Gastrocnemius medialis (tissue), 4 donors: ENCODE results near the gene B4GALT6. TPM values are rescaled to one million over a fixed set of nuclear protein-coding genes. Genes with fewer than 3 reads are reported as not detected.

Source experiments
- ATAC-seq, 2 donors: fragments of 150-250 bp; one replicate each; pipeline ENCODE4 v1.9.1; 2016
- DNase-seq, 2 donors: peaks; one replicate each; pipeline ENCODE4 v3.0.0-alpha.2; 2019
- H3K27ac ChIP-seq, 4 donors: fragments of 200-600 bp; sonication (generic); 1 replicate in 1 of 4; 2 replicates in 3 of 4; pipeline ENCODE4 v1.5.1; 2016 to 2018; ENCODE audit warnings: mild to moderate bottlenecking in 2 of 4, moderate library complexity in 1 of 4
- H3K27me3 ChIP-seq, 3 donors: fragments of 200-600 bp; sonication (generic) in 2 of 3; 1 replicate in 1 of 3; 2 replicates in 2 of 3; pipeline versions ENCODE4 v1.5.1 to v1.6.0; 2016 to 2019; ENCODE audit warnings: mild to moderate bottlenecking in 1 of 3, moderate library complexity in 1 of 3
- H3K36me3 ChIP-seq, 2 donors: fragments of 200-600 bp; sonication (generic) in 1 of 2; one replicate each; pipeline ENCODE4 v1.5.1; 2017 to 2018
- H3K4me1 ChIP-seq, 2 donors: fragments of 200-600 bp; sonication (generic) in 1 of 2; one replicate each; pipeline ENCODE4 v1.5.1; 2016 to 2017; ENCODE audit warnings: mild to moderate bottlenecking in 2 of 2
- H3K4me3 ChIP-seq, 4 donors: fragments of 200-600 bp; sonication (generic) in 3 of 4; 1 replicate in 1 of 4; 2 replicates in 3 of 4; pipeline ENCODE4 v1.5.1; 2016 to 2019; ENCODE audit warnings: mild to moderate bottlenecking in 2 of 4
- H3K9me3 ChIP-seq, 3 donors: fragments of 200-600 bp; sonication (generic) in 2 of 3; 1 replicate in 1 of 3; 2 replicates in 2 of 3; pipeline ENCODE4 v1.5.1; 2016 to 2019
- CTCF ChIP-seq, 5 experiments: fragments of 450-650 bp in 3 of 5; fragments of 200-600 bp in 2 of 5; sonication (generic) in 2 of 5; IDR thresholded peaks in 4 of 5; conservative IDR thresholded peaks in 1 of 5; 1 replicate in 4 of 5; 2 replicates in 1 of 5; pipeline ENCODE4 v1.5.1; 2016 to 2019; ENCODE audit warnings: antibody characterized with exemption in 5 of 5, mild to moderate bottlenecking in 3 of 5, moderate library complexity in 3 of 5
- POLR2A ChIP-seq, 2 donors: fragments of 450-650 bp; IDR thresholded peaks; one replicate each; pipeline ENCODE4 v1.6.1; 2017; ENCODE audit warnings: antibody characterized with exemption in 2 of 2, mild to moderate bottlenecking in 2 of 2, moderate library complexity in 2 of 2
- in situ Hi-C, 4 donors: fragments of 200-750 bp; cut with MboI; loops; one replicate each; pipeline versions ENCODE4 v1.15.0 to v1.8.0; 2017; ENCODE audit warnings: low sequenced_read_pairs in 4 of 4
- intact Hi-C: fragments of 100-400 bp; cut with DNase I; formaldehyde crosslinking; loops from one replicate; pipeline ENCODE4 v1.15.1; 2023; ENCODE audit warnings: low total_unique reads
- total RNA-seq, 4 donors: library from RNA; depleted of rRNA; stranded (reverse); fragments of >200 nt; gene quantifications; one replicate each; pipeline versions ENCODE4 v1.1.0 to v1.2.3, GENCODE V29; 2016

B4GALT6 gene
- total RNA-seq, 4 donors from 2014 or later: 0.85 to 2.9 (median 1.9) TPM

- no peak overlapping the region for H3K4me3 ChIP-seq
- H3K36me3 ChIP-seq: no peaks in the 10 kb centered on the region
- DNase-seq: no peak
- ATAC-seq: no peak
- in situ Hi-C loops: no loop called here
- TF ChIP-seq CTCF (IDR thresholded peaks at IDR 0.05 in 4 of 5, conservative IDR thresholded peaks at IDR 0.05 in 1 of 5) (no peak), POLR2A (IDR thresholded peaks at IDR 0.05) (no peak)
- intact Hi-C loops: no loop called here
- no peaks in the 10 kb centered on the region for H3K9me3 ChIP-seq
- no peak overlapping the region for H3K27ac ChIP-seq
- no peaks in the 10 kb centered on the region for H3K27me3 ChIP-seq
- no peaks in the 10 kb centered on the region for H3K4me1 ChIP-seq
These were observed 105.0 kb downstream of the B4GALT6 start for GRCh38 chr18:31579375-31579774.

- ATAC-seq: no peak
- in situ Hi-C loops: no loop called here
- intact Hi-C loops: no loop called here
These were observed 106.3 kb downstream of the B4GALT6 start for GRCh38 chr18:31578126-31578525.

DNA sequence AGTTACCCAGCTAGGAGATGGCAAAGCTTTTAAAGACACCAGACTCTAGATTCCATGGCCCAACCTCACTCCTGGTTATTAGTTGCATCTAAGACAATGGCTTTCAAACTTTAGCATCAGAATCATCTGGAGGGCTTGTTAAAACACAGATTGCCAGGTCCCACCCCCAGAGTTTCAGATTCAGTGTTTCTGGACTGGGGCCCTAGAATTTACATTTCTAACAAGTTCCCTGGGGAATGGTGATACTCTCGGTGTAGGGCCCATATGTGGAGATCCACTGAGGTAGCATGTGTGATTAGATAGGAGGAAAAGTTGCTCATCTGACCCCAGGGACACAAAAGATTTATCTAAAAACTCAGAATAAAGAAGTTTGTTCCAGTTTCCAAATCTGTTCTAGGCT, 107.2 kb downstream of the B4GALT6 start:
- TF ChIP-seq CTCF (IDR thresholded peaks at IDR 0.05 in 4 of 5, conservative IDR thresholded peaks at IDR 0.05 in 1 of 5) (no peak), POLR2A (IDR thresholded peaks at IDR 0.05) (no peak)
- Histone ChIP-seq H3K27me3 (no peaks in the 10 kb centered on the region), H3K9me3 (no peaks in the 10 kb centered on the region), H3K36me3 (no peaks in the 10 kb centered on the region), H3K4me3 (no peak overlapping the region), H3K27ac (no peak overlapping the region), H3K4me1 (no peaks in the 10 kb centered on the region)
- in situ Hi-C loops (no loop called here), intact Hi-C loops (no loop called here)
- DNase-seq: no peak
- ATAC-seq: no peak

More at GRCh38 chr18:31578126-31578525, 106.3 kb downstream of the B4GALT6 start:
- Histone ChIP-seq H3K36me3 (no peaks in the 10 kb centered on the region), H3K4me1 (no peaks in the 10 kb centered on the region), H3K4me3 (no peak overlapping the region), H3K9me3 (no peaks in the 10 kb centered on the region), H3K27ac (no peak overlapping the region), H3K27me3 (no peaks in the 10 kb centered on the region)
- DNase-seq: no peak
- TF ChIP-seq POLR2A (IDR thresholded peaks at IDR 0.05): no peak
- TF ChIP-seq CTCF (IDR thresholded peaks at IDR 0.05 in 4 of 5, conservative IDR thresholded peaks at IDR 0.05 in 1 of 5): no peak

DNA sequence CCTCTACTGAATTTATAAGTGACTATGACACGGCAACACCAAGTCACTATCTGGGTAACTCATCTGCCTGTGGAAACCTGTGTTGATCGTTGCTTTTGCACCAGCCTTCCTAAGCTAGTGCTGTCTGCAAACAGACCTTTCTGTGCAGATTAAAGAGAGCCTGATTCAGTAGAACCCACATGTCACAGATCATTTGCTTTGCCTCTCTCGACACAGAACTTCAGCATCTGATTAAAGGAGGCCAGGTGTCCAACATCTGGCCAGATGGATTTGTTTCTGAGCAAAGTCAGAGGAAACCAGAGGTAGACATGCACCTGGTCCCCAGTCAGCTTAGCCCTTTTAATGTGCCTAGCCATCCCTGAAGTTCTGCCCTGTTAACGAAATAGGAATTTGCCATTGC, 107.7 kb downstream of the B4GALT6 start:
- Histone ChIP-seq H3K36me3 (no peaks in the 10 kb centered on the region), H3K27me3 (no peaks in the 10 kb centered on the region), H3K27ac (no peak overlapping the region), H3K4me3 (no peak overlapping the region), H3K4me1 (no peaks in the 10 kb centered on the region), H3K9me3 (no peaks in the 10 kb centered on the region)
- TF ChIP-seq CTCF (IDR thresholded peaks at IDR 0.05 in 4 of 5, conservative IDR thresholded peaks at IDR 0.05 in 1 of 5) (no peak), POLR2A (IDR thresholded peaks at IDR 0.05) (no peak)
- intact Hi-C loops (no loop called here), in situ Hi-C loops (no loop called here)
- no peak for ATAC-seq
- DNase-seq: no peak

GRCh38 chr18:31575515-31576257, 108.7 kb downstream of the B4GALT6 start:
- Histone ChIP-seq H3K36me3 (no peaks in the 10 kb centered on the region), H3K9me3 (no peaks in the 10 kb centered on the region), H3K4me3 (no peak overlapping the region), H3K4me1 (no peaks in the 10 kb centered on the region), H3K27ac (no peak overlapping the region), H3K27me3 (no peaks in the 10 kb centered on the region)
- intact Hi-C loops: no loop called here
- in situ Hi-C loops: no loop called here
- DNase-seq: no peak
- no peak for ATAC-seq
- TF ChIP-seq POLR2A (IDR thresholded peaks at IDR 0.05) (no peak), CTCF (IDR thresholded peaks at IDR 0.05 in 4 of 5, conservative IDR thresholded peaks at IDR 0.05 in 1 of 5) (no peak)
